Ishikawa (cell line): ENCODE data around the gene ATF7.

Experiments
- CEBPB ChIP-seq: IDR thresholded peaks from 2 replicates; pipeline ENCODE4 v1.6.1; 2012
- CREB1 ChIP-seq: IDR thresholded peaks from 2 replicates; pipeline ENCODE4 v1.6.1; 2012; ENCODE audit warnings: low read depth
- EGR1 ChIP-seq: IDR thresholded peaks from 2 replicates; pipeline ENCODE4 v1.6.1; 2012
- EP300 ChIP-seq: IDR thresholded peaks from 2 replicates; pipeline ENCODE4 v1.6.1; 2012; ENCODE audit warnings: borderline replicate concordance
- FOXM1 ChIP-seq: IDR thresholded peaks from 2 replicates; pipeline ENCODE4 v1.6.1; 2012; ENCODE audit warnings: low read depth, borderline replicate concordance
- MAX ChIP-seq: IDR thresholded peaks from 2 replicates; pipeline ENCODE4 v1.6.1; 2012
- NFIC ChIP-seq: IDR thresholded peaks from 2 replicates; pipeline ENCODE4 v1.6.1; 2012
- RAD21 ChIP-seq: IDR thresholded peaks from 2 replicates; pipeline ENCODE4 v1.6.1; 2012; ENCODE audit warnings: low read depth
- TAF1 ChIP-seq: IDR thresholded peaks from 2 replicates; pipeline ENCODE4 v1.6.1; 2012; ENCODE audit warnings: low read depth, mild to moderate bottlenecking
- TCF12 ChIP-seq: IDR thresholded peaks from 2 replicates; pipeline ENCODE4 v1.6.1; 2012; ENCODE audit warnings: low read depth
- TEAD4 ChIP-seq: IDR thresholded peaks from 2 replicates; pipeline ENCODE4 v1.6.1; 2012
- USF1 ChIP-seq: IDR thresholded peaks from 2 replicates; pipeline ENCODE4 v1.6.1; 2012
- YY1 ChIP-seq: IDR thresholded peaks from 2 replicates; pipeline ENCODE4 v1.6.1; 2012; ENCODE audit warnings: low read depth
- ZBTB7A ChIP-seq: IDR thresholded peaks from 2 replicates; pipeline ENCODE4 v1.6.1; 2012; ENCODE audit warnings: low read depth
- TF ChIP-seq, protein P1 (sequence below): IDR thresholded peaks from 2 replicates; pipeline ENCODE4 v1.6.1; 2012; ENCODE audit warnings: low read depth, mild to moderate bottlenecking

The ATF7 gene

DNA sequence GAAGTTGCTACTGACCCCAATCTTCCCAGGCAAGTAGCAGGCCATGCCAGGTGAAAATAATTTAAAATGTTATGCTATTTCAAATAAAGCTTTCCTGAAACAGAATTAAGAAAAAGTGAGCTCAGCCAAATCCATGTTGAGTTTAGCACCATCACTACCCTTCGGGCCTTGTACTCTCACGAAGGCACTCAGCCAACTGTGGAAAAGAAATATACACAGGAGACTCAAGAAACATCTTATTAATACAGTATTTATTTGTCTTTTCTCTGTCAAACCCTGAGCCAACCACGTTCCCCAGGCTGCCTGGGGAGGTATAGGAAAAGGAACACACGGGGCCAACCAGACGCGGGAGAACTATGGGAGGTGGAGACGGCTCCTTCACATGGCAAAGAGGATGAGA, 38.8 kb upstream of the ATF7 start:
- TF ChIP-seq MAX (no peak), TEAD4 (no peak)
- TF ChIP-seq, protein P1, sequence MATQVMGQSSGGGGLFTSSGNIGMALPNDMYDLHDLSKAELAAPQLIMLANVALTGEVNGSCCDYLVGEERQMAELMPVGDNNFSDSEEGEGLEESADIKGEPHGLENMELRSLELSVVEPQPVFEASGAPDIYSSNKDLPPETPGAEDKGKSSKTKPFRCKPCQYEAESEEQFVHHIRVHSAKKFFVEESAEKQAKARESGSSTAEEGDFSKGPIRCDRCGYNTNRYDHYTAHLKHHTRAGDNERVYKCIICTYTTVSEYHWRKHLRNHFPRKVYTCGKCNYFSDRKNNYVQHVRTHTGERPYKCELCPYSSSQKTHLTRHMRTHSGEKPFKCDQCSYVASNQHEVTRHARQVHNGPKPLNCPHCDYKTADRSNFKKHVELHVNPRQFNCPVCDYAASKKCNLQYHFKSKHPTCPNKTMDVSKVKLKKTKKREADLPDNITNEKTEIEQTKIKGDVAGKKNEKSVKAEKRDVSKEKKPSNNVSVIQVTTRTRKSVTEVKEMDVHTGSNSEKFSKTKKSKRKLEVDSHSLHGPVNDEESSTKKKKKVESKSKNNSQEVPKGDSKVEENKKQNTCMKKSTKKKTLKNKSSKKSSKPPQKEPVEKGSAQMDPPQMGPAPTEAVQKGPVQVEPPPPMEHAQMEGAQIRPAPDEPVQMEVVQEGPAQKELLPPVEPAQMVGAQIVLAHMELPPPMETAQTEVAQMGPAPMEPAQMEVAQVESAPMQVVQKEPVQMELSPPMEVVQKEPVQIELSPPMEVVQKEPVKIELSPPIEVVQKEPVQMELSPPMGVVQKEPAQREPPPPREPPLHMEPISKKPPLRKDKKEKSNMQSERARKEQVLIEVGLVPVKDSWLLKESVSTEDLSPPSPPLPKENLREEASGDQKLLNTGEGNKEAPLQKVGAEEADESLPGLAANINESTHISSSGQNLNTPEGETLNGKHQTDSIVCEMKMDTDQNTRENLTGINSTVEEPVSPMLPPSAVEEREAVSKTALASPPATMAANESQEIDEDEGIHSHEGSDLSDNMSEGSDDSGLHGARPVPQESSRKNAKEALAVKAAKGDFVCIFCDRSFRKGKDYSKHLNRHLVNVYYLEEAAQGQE, result no peak

DNA sequence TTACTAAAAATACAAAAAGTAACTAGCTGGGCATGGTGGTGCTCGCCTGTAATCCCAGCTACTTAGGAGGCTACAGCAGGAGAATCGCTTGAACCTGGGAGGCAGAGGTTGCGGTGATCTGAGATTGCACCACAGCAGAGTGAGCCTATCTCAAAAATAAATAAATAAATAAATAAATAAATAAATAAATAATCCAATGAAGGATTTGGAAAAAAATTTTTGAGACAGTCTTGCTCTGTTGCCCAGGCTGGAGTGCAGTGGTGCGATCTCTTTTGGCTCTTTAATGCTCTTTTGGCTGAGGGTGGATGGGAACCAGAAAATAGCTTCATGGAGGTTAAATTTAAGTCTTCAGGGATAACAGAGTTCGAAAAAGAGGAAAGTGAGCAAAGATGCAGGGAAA, 38.0 kb upstream of the ATF7 start:
- no peak for TF ChIP-seq USF1
- no peak for TF ChIP-seq YY1
- no peak for TF ChIP-seq TAF1
- no peak for TF ChIP-seq CEBPB
- TF ChIP-seq, protein P1, result no peak
- TF ChIP-seq RAD21, result no peak
- no peak for TF ChIP-seq FOXM1
- no peak for TF ChIP-seq TEAD4
- TF ChIP-seq ZBTB7A, result no peak
- no peak for TF ChIP-seq MAX
- TF ChIP-seq EP300, result no peak
- TF ChIP-seq TCF12, result no peak
- no peak for TF ChIP-seq CREB1
- no peak for TF ChIP-seq EGR1
- no peak for TF ChIP-seq NFIC

DNA sequence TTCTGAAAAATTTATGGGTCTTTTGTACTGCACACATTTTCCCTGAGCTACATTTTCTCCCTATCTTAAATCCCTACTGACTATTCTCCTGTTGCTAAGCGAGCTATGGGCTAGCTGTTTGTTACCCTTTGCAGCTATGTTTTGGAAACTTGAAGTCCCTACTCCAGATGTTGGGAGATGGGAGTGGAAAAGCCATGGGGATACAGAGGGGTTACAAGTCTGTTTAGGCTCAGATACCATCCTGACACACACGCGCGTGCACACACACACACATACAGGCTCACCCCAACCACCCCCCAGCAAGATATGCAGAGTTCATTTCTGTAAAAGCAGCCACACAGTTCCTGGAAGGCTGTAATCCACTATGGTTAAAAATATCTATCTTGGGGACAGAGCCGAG, 33.9 kb upstream of the ATF7 start:
- no peak for TF ChIP-seq CEBPB
- no peak for TF ChIP-seq EGR1
- no peak for TF ChIP-seq USF1
- no peak for TF ChIP-seq FOXM1
- no peak for TF ChIP-seq TEAD4
- TF ChIP-seq YY1, result no peak
- TF ChIP-seq RAD21, result no peak
- TF ChIP-seq MAX, result no peak

- TF ChIP-seq CEBPB (no peak), FOXM1 (no peak), EP300 (no peak), YY1 (no peak), RAD21 (no peak), USF1 (no peak), CREB1 (no peak), EGR1 (no peak), ZBTB7A (no peak), TCF12 (no peak), MAX (no peak), TEAD4 (no peak)
- TF ChIP-seq, protein P1, result no peak
These were observed 33.4 kb upstream of the ATF7 start for GRCh38 chr12:53659571-53659981.
